T-helper 2 cell (primary cell): ENCODE measurements around the gene POLG2.

Experiments
- DNase-seq, 5 experiments: peaks; one replicate each; pipeline versions ENCODE4 v3.0.0 to v3.0.0-alpha.2; 2012 to 2022
- total RNA-seq, 2 donors: gene quantifications; one replicate each; lab custom pipeline; 2026; lab: John Stamatoyannopoulos, UW

POLG2 gene
- 46.5 to 50.0 reads per million in 2 donors for total RNA-seq

DNA sequence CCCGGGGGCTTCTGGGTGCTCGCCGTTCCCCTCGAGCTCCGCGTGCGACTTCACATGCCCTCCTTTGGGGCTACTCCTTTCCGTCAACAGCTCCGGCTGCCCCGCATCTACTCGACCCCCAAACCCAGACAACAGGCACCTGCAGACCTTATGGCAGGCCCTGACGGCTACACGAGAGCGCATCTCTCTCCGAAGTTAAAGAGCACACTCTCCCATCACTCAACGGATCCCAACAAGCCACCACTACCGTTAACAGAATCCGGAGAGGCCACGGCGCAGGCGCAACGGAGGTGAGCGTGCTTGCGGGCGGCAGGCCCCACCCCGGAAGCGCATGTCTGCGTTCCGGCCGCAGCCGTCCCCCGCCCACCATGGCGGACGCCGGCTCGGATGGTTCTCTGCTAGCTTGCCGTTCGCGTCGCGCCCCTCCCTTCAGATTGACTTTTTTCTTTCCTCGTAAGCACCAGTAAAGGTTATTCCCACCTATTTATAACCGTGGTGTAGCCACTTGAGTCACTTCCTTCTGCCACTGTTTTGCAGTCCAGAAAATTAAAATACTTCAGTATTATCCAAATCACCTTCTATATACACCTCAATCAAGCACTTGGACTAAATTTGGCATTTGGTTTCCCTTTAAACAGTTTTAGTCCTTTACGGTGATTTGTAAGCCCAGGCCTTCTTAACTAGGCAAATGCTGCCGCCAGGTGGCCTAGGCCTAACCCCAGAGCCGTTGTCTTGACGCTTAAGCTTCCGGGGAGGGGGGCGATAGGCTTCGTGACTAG, at the start of gene POLG2:
Gene POLG2, minus strand, starts transcription at position 269 of the 779 bp plus-strand sequence. Its CDS starts 86 bp downstream, at position 183.
- peak; percentile 93 to 97 (median 95) for DNase-seq

DNA sequence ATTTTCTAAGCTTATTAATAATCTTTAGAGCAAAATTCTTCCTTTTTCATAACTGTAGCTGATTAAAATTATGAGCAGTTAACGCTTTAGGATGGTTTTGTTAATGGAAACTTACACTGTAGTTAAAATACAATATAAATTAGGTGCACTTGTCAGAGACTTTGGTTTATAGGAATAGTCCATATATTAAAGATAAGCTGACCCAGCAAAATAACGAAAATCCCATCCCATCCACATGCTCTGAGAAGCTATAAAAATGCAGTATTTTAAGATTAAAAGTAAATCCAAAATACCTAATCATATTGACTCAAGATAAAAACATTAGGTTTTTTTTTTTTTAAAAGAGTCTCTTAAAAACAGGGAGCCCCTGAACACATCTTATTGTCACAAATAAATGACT, 47.9 kb upstream of the POLG2 start:
- DNase-seq: no peak

DNA sequence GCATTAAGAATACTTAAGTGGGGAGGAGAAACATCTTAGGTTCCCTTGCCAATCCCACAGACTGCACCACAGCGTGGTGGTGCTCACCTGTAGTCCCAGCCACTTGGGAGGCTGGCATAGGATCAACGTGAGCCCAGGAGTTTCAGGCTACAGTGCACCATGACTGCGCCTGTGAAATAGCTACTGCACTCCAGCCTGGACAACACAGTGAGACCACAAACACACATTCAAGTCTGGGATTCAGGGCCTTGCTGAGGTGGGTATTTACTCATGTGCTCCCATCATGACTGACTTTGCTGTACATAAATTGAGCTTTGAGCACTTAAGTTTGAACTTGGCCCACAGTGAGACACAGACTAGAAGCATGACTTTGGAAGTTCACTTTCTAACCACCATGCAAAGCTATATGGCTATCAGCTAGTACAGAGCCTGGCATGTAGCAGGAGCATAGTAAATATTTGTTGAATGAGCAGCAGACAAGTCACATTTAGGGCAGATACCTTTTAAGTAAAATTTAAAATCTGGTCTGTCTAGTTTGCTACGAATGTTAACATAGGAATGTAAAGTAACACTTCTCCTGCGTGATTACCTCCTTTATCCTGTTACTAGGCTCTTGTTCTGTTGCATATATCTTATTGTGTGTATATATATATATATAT, 43.4 kb upstream of the POLG2 start:
- no peak for DNase-seq

DNA sequence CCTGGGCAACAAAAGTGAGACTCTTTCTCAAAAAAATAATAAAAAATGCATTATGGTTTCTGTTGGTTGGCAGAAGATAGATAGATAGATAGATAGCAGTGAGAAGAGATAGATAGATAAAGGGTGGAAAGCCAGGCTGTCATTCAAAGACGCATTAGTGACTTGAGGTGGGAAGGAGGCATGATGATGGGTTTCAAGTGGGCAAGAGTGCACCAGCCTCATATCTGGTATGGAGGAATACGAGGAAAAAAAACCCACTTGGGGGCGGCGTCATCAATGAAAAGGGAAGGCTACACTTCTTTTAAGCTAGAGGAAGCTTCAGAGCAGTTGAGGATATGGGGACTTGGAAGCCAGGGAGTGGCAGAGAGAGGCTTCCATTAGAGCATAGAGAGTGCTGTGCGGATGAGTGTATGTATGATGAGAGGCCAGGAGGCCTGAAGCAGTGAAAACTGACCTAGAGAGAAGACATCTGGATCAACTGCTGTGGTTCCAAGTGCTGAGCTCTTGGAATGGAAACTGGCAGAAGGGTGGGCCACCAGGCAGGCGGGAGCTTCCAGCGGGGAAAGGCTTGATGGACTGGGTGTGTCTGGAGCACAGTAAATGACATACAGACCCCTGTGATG, 41.8 kb upstream of the POLG2 start:
- DNase-seq: no peak

DNA sequence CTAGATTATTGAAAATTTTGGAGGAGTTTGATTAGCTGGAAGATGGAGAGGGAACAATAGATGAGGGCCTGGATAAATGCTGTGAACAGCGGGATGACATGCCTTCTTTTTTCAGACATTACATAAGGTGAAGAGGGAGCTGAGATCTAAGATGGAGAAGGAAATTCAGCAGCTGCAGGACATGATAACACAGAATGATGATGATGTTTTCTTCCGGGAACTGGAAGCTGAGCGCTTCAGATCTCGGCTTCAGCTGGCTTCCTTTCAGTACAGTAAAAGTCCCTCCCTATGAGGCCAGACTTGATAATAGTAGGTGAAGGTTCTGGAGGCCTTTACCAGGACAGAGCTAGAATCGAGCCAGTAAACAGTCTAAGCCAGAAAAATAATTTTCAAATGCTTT, 40.6 kb upstream of the POLG2 start:
- DNase-seq: no peak

DNA sequence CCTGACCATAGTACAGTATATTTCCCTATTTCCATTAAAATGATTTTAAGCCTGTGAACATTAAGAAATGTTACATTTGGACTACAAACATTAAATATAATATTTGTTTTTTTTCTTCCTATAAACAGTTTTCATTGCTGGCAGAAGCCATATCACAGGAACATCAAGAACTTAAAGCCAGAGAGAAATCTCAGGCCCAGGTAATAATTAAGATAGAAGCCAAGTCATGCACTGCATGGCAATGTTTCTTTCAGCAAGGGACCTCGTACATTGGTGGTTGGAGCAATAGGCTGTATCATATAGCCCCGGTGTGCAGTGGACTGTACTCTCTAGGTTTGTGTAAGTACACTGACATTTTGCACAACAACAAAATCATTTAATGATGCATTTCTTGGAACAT, 40.1 kb upstream of the POLG2 start:
- DNase-seq: no peak

DNA sequence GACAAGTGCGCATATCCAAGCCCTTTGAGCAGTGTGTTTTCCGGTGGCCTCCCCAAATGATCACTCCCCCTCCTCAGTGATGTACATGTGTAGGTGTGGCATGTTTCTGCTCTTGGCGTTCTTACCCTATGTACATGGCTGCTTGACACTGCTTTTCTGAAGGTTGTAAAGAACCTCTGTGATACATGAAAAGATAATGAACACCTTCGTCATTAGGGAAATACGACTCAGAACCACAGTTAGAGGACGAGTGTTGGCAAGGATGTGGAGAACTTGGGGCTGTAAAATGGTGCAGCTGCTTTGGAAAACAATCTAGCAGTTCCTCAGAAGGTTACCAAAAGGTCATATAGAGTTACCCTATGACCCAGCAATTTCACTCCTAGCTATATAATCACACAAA, 38.5 kb upstream of the POLG2 start:
- peak in 1 of 5 experiments; percentile 12 for DNase-seq

DNA sequence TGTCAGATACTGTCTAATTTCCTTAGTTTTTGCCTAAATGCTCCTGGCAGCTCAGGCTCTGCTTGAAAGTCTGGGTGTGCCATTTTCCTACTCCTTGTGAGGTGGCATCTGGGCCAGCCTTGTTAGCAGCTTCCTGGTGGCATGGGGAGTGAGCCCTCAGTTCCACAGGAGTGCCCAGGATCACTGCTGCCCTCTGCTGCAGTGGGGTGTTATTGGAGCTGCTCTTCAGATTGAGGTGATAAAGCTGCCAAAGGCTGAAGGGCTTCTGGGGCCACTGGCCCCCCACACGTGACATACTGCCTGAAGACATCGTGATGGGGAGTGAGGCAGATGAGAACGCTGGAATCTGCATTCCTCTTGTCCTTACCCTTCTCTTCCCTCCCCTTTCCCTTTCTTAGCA, 37.3 kb upstream of the POLG2 start:
- DNase-seq: no peak

DNA sequence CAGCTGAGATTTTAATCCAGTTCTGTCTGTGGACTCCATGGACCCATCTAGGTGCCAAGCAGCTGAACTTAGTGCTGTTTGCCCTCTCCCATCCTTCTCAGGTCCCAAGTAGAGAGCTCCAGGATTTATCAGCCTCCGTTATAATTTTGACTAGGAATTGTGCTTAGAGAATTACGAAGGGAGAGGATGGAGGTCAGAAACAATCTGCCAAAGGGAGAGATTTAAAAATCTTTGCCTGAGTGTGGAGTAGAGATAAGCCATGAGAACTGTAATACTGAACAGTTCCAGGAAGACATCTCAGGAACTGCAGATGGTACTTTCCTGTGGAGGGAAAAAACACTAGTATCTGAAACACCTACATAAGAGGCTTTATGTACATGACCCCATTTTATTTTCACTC, 36.9 kb upstream of the POLG2 start:
- no peak for DNase-seq

DNA sequence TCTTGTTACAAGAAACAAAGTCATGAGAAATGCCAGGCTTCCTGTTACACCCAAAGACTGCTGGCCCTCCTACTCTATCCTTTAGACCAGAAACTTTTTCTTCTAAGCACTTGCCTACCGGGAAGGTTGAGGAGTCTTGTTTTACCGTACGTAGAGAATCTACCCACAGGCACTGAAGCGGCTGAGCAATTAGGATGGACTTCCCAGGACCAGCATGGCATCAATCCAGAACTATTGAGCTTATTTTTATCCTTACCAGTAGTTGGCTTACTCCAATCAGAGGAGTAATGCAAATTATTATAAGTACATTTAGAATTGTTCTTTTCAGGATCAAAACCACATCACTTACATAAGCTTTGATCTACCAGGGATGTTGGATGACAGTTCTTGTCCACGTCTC, 35.6 kb upstream of the POLG2 start:
- DNase-seq: no peak

DNA sequence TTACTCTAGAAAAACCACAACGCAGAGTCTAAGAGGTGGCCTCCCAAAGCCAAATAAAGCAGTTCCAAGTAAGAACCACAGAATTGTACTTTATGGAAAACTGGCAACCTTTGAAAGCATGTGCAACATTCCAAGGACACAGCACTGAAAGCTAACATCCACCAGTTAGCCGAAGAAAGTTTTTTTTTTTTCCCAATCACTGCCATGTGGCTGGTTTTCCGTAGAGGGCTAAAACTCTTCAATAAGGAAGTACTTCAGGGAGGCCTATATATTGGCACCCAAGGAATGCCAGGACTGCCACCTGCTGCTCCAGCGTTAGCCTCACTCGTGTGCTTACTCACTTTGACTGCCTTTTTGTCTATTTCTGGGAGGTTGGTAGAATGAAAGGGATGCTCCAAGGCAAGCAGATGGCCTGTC, 35.1 kb upstream of the POLG2 start:
- DNase-seq: no peak

DNA sequence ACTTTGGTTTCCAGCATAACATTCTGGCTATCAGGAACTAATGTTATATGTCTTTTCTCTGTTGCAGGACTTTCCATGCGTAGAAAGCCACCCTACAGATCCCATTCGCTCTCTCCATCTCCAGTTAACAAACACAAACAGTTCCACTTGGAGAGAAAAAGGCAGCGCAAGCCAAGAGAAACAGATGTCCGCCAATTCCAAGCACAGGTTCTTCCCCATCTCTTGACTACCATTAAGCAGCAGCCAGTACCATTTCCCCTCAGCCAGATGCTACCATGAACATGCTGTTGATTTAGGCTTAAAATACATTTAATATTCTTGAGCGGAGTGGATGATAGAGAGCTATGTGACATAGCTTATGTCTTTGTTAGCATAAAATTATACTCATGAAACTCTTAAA, 32.4 kb upstream of the POLG2 start:
- DNase-seq: no peak

DNA sequence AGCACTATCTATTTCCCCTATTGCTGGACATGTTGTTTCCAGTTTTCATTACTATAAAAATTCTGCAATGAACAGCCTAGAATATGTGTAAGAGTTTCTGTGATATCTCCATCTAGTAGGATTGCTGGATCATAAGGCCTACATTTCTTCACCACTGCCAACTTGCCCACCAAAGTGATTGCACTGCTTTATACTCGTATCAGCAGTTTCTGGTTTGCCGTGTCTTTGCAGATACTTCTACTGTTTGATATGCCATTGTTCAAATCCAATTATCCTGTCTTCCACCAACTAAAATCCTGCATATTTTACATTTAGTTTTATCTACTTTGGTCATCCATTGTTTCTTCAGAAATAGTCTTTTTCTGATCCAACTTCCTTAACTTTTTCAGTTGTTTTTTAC, 31.1 kb upstream of the POLG2 start:
- no peak for DNase-seq

DNA sequence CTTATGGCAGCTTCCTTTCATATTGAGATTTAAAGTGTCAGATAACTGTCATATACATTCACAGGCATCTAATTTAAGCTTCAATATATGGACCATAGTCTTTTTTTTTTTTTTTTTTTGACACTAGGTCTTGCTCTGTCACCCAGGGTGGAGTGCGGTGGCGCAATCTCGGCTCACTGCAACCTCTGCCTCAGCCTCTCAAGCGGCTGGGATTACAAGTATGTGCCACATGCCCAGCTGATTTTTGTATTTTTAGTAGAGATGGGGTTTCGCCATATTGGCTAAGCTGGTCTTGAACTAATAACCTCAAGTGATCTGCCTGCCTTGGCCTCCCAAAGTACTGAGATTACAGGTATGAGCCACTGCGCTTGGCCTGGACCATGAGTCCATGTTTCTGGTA, 23.5 kb upstream of the POLG2 start:
- no peak for DNase-seq

DNA sequence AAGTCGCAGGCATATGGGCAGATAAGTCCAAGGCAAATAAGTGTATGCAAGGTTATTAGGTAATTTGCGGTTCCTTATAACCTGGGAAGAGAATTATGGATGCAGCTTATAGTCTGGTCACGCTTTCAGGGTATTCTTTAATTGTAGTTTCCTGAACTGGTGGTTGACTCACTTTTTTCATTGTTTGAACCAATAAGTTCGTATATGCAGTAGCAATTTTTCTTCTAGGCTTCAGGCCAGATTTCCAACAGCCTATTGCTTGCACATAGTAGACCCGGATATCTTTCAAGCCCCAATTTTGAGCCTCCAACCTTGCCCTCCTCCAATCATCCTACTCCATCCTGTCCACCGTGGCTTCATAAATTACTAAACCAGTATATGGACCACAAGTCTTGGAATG, 22.7 kb upstream of the POLG2 start:
- DNase-seq: no peak

DNA sequence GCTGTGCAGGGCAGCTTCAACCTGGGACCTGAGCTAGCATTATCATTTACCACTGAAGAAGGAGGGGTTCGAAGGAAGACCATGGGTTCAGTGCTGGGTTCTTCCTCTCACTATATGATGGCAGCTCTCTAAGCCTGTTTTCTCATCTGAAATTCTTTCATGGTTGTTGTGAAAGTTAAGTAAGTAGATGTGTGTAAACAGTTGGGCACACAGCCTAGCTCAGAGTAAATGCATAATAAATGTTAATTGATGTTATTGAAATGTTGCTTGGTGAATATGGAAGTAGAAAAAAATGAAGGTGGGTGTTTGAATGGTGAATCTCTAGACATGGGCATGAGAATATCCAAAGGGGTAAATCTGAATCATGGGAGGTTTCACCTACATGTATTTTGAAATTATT, 19.0 kb upstream of the POLG2 start:
- DNase-seq: no peak

DNA sequence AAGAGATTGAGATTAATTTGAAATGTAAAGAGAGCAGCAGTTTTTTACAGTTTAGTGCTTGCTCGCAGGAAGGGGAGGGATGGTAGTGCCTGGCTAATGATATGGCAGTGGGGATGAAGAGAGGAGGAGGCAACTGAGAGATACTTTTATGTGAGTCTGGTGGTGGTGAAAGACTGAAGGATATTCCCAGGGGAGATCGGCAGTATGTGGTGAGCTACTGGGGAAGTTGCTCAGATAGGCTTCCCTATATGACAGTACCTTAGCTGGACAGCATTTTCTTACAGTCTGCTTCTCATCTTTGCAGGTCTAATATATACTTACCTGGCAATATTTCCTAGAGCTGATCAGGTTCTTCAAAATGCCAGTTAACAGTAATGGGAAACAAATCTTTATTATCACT, 18.6 kb upstream of the POLG2 start:
- DNase-seq: no peak

DNA sequence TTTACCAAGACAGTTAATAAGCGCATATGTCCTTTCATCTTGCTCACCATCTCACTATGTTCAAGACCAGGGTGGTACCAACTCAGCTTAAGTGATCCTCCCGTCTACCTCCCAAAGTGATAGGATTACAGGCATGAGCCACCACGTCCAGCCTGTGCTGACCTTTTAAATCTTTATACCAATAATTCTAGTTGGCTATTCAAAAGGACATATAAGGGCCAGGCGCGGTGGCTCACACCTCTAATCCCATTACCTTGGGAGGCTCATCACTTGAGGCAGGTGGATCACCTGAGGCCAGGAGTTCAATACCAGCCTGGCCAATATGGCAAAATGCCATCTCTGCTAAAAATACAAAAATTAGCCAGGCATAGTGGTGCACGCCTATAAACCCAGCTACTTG, 12.3 kb upstream of the POLG2 start:
- DNase-seq: no peak

DNA sequence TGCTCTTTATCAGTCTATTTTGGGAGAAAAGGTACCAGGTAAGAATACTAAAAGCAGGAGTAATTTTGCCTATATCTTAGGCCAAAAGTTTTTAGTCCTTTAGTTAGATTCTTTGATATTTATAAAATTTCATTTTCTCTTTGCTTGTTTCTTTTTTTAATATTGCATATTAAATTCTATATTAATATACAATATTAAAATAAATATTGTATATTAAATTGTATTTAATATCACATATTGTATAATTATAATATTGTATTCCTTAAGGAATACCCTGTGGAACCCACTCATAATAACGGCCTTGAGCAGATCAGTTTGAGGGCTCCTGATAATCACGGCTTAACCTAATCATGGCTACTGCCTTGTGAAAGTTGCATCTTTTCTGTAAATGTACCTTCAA, 11.8 kb upstream of the POLG2 start:
- DNase-seq: no peak

DNA sequence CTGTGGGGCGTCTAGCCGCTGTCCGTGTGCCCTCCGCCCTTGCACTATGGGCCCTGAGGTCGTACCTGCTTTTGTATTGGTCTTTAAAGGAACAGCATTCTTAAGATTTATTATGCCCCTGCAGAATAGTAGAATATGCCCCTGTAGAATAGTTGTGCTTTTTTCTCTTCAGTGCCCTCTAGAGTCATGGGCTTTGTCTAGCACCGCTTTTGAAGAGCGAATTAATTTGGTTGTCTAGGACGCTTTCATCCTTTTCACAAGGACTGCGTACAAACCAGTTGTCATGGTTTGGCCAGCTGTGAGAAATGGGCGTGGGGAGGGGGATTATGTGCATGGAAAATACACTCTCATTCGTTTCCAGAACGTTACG, 10.5 kb upstream of the POLG2 start:
- peak in 2 of 5 experiments; percentile 53 to 83 for DNase-seq

DNA sequence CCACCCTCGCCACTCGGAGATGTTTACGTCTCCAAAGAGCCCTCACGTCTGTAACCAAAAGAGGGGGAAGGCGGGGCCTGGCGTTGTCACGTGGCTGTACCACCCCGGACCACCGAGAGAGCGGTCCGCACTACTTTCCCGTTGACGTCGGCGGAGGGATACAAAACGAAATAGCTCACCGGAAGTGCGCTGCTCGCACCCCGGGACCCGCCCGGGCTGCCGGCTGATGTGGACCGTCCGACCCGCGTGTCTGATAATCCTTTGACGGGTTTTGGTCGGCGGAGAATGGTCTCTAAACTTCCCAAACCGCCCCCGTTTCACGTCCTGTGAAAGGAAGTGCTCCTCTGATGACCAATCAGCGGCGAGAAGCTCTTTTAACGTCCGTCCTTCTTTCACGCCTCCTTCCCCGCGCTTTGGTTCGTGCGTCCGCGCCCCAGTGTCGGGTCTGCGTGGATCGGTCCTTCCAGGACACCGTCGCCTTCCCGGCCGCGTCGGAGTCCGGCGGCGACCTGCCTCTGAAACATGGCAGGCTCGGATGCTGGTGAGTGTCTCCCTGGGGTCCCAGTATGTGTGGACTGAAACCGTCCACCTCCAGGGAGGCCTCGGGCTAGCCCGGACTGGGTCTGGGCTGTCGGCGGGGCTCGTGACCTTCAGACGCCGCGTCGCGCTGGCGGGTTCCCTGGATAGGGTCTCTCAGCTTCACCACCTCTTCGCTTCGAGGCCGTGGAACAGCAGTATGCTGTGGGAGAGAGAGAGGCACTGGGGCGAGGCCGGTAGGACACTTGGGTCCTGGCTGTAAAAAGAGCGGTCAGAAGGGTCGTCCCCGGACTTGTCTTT, 9.9 kb upstream of the POLG2 start, which contains the start of gene CEP95:
Gene CEP95, plus strand, starts transcription at position 402 of the 837 bp plus-strand sequence. Its CDS starts 121 bp downstream, at position 523.
- DNase-seq: peak in 4 of 5 experiments; percentile 84 to 97 (median 94)

DNA sequence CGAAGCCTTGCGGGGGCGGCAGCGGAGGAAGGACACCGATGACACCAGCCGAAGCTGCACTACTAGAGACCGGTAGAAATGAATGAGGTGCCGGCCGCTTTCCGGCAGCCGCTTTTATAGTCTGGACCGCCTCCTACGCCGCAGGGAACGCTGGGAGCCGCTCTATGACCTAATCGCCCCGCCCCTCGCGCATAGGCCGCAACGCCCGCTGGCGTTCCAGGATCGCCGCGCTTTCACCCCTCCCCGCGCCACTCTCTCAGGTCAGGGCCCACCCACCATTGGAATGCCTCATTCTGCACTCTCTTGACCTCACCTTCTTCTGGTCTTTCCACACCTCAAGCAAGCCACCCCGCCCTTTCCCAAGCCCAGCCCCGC, 9.3 kb upstream of the POLG2 start, which contains the start of gene DDX5:
Gene DDX5, minus strand, starts transcription at position 89 of the 375 bp plus-strand sequence. CDS start 170 bp downstream, outside the sequence.
- peak; percentile 92 to 99 (median 97) for DNase-seq
